Measurements from ENCODE around the gene C15orf61. TPM values are rescaled to one million over a fixed set of nuclear protein-coding genes. Genes with fewer than 3 reads are reported as not detected.
A peak's percentile ranks its signal among the peaks of the same experiment; 100 is the strongest.

C15orf61 gene
- total RNA-seq, 3 donors from 2014 or later (not counting 1 experiment from before 2014, with no cell fraction given): 8.7 to 16.4 (median 12.6) TPM

GRCh38 chr15:67520321-67521028, 456 bp upstream of the C15orf61 start:
- Mint-ChIP-seq H3K27ac (peak overlapping the region; percentile 93 to 96), H3K4me1 (peaks cover 16 to 22% of the 10 kb centered on the region in 2 donors), H3K4me3 (peak overlapping the region; percentile 85), H3K27me3 (ENCODE audit: low read depth in 2 of 2) (no peaks in the 10 kb centered on the region), H3K9me3 (no peaks in the 10 kb centered on the region), H3K36me3 (no peaks in the 10 kb centered on the region)
- Histone ChIP-seq H3K4me1 (ENCODE audit: control insufficient read depth, insufficient read depth, low read length) (peaks cover 9% of the 10 kb centered on the region), H3K9me3 (ENCODE audit: control insufficient read depth, insufficient read depth, low read length) (no peaks in the 10 kb centered on the region), H3K4me3 (ENCODE audit: low read length) (peak overlapping the region; percentile 59), H3K27me3 (ENCODE audit: control insufficient read depth, insufficient read depth, low read length) (no peaks in the 10 kb centered on the region), H3K36me3 (ENCODE audit: control insufficient read depth, insufficient read depth, low read length) (peaks cover 4% of the 10 kb centered on the region), H3K27ac (ENCODE audit: low read length) (peak overlapping the region; percentile 91)
- peak in 1 of 3 donors; percentile 2 for ATAC-seq
- WGBS (ENCODE audit: insufficient coverage): 4% methylated on average over 21 of the region's 24 CpGs
- intact Hi-C loops (cut with micrococcal nuclease): loop anchor here (1.0 kb wide), 1 partner anchor 320 kb away; the partner anchor contains the start of gene RNU6-1
- DNase-seq: no peak
- TF ChIP-seq, protein P1, sequence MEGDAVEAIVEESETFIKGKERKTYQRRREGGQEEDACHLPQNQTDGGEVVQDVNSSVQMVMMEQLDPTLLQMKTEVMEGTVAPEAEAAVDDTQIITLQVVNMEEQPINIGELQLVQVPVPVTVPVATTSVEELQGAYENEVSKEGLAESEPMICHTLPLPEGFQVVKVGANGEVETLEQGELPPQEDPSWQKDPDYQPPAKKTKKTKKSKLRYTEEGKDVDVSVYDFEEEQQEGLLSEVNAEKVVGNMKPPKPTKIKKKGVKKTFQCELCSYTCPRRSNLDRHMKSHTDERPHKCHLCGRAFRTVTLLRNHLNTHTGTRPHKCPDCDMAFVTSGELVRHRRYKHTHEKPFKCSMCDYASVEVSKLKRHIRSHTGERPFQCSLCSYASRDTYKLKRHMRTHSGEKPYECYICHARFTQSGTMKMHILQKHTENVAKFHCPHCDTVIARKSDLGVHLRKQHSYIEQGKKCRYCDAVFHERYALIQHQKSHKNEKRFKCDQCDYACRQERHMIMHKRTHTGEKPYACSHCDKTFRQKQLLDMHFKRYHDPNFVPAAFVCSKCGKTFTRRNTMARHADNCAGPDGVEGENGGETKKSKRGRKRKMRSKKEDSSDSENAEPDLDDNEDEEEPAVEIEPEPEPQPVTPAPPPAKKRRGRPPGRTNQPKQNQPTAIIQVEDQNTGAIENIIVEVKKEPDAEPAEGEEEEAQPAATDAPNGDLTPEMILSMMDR (IDR thresholded peaks at IDR 0.05): no peak

DNA sequence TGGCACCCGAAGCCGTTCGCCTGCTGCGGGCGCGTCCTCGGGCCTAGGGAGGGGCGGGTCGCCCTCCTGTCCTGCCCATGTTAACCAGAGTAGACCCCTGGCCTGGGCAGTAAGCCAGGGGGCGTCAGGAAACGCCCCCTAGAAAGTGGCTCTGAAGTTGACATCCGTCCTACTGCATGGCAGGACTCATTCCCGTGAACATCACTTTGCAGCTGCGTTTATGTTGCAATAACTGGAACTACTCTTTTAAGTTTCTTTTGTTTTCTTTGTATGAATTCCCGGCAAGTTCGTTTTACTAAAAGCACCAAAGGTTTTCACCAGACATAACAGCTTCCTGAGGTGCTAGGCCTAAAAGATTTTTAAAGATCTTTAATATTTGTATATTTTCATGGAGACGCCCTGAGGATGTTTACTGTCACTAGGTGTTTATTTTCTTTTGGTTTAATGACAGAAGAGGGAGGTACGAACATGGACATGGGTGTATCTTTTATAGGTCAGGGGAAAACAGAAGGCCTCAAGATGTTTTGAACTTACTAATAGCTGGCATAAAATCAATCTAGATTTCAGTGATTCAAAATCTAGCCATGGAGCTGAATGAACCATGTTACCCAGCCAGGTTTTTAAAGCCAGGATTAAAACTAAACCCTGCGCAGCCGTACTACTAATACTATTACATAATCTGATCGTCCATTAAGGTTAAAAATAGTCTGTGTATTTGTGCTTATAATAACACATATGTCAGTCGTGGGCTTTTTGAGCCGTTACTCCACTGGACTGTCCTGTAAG, 1.0 kb downstream of the C15orf61 start:
- H3K4me3 Mint-ChIP-seq: peak overlapping the region; percentile 93
- no peaks in the 10 kb centered on the region for H3K9me3 Mint-ChIP-seq
- intact Hi-C loops (cut with micrococcal nuclease): loop anchor here (1.0 kb wide), 2 partner anchors 19 to 318 kb away; partner anchors contain the start of gene RNU6-1
- peaks cover 9% of the 10 kb centered on the region for H3K4me1 ChIP-seq (ENCODE audit: control insufficient read depth, insufficient read depth, low read length)
- peaks cover 16 to 22% of the 10 kb centered on the region in 2 donors for H3K4me1 Mint-ChIP-seq
- TF ChIP-seq, protein P1 (IDR thresholded peaks at IDR 0.05): no peak
- H3K4me3 ChIP-seq (ENCODE audit: low read length): peak overlapping the region; percentile 71
- ATAC-seq (peak in 2 of 3 donors; percentile 5 to 8), DNase-seq (peak in 1 of 2 donors; percentile 23)
- 7% methylated on average over 21 of the region's 23 CpGs for WGBS (ENCODE audit: insufficient coverage)
- H3K9me3 ChIP-seq (ENCODE audit: control insufficient read depth, insufficient read depth, low read length): no peaks in the 10 kb centered on the region
- peak overlapping the region; percentile 97 for H3K27ac ChIP-seq (ENCODE audit: low read length)
- peak overlapping the region; percentile 93 to 96 for H3K27ac Mint-ChIP-seq
- H3K27me3 Mint-ChIP-seq (ENCODE audit: low read depth in 2 of 2): no peaks in the 10 kb centered on the region
- peaks cover 4% of the 10 kb centered on the region for H3K36me3 ChIP-seq (ENCODE audit: control insufficient read depth, insufficient read depth, low read length)
- no peaks in the 10 kb centered on the region for H3K36me3 Mint-ChIP-seq
- H3K27me3 ChIP-seq (ENCODE audit: control insufficient read depth, insufficient read depth, low read length): no peaks in the 10 kb centered on the region

DNA sequence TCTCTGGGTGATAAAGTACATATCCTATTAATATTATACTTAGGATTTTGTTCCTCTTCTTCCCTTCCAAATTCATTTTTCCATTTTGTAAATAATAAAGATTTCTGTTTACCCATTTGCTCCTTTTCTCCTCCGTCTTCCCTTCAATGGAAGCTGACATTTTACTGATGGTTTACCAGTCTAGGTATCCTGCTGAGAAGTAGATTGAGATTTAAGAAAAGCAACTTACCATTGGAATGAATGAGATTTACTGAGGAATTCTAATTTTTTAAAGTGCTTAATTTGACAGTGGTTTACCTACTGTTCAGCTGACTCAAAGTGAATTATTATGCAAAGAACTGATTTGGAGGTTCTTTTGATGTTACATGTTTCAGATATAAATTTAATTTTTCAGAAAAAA, 2.4 kb downstream of the C15orf61 start:
- TF ChIP-seq, protein P1 (IDR thresholded peaks at IDR 0.05): no peak
- Mint-ChIP-seq H3K9me3 (no peaks in the 10 kb centered on the region), H3K36me3 (no peaks in the 10 kb centered on the region), H3K27ac (peak overlapping the region; percentile 93 to 96), H3K4me3 (peak overlapping the region; percentile 93), H3K4me1 (peaks cover 16 to 22% of the 10 kb centered on the region in 2 donors), H3K27me3 (ENCODE audit: low read depth in 2 of 2) (no peaks in the 10 kb centered on the region)
- Histone ChIP-seq H3K27ac (ENCODE audit: low read length) (no peak overlapping the region), H3K36me3 (ENCODE audit: control insufficient read depth, insufficient read depth, low read length) (peaks cover 9% of the 10 kb centered on the region), H3K4me1 (ENCODE audit: control insufficient read depth, insufficient read depth, low read length) (peaks cover 9% of the 10 kb centered on the region), H3K4me3 (ENCODE audit: low read length) (no peak overlapping the region), H3K27me3 (ENCODE audit: control insufficient read depth, insufficient read depth, low read length) (no peaks in the 10 kb centered on the region), H3K9me3 (ENCODE audit: control insufficient read depth, insufficient read depth, low read length) (no peaks in the 10 kb centered on the region)
- no peak for ATAC-seq
- intact Hi-C loops (cut with micrococcal nuclease): no loop called here
- no CpG with 5 or more reads among the region's 1 CpG for WGBS (ENCODE audit: insufficient coverage)
- DNase-seq: no peak
